ENCODE results near the gene KRTAP13-2. TPM values are rescaled to one million over a fixed set of nuclear protein-coding genes. Genes with fewer than 3 reads are reported as not detected.

Gene KRTAP13-2
- total RNA-seq, 1 donor from 2014 or later: not detected

GRCh38 chr21:30326390-30326789 is 45.7 kb downstream of the KRTAP13-2 start:
- DNase-seq (ENCODE audit: low spot score): no peak

Small RNAs within 50 kb of the gene (microRNA-seq; reads per million reads assigned to microRNA genes)
- not detected for gene MIR4327 (ENCODE audit: borderline number of aligned reads)

Other genes with a start within 250 kb of the KRTAP13-2 start
- not detected for gene CLDN17, start 205.5 kb downstream of the KRTAP13-2 start, total RNA-seq
- gene CLDN8, start 156.2 kb downstream of the KRTAP13-2 start, total RNA-seq: not detected
- not detected for gene KRTAP24-1, start 89.3 kb downstream of the KRTAP13-2 start, total RNA-seq
- not detected for gene KRTAP25-1, start 82.8 kb downstream of the KRTAP13-2 start, total RNA-seq
- gene KRTAP26-1, start 52.0 kb downstream of the KRTAP13-2 start, total RNA-seq: not detected
- gene KRTAP27-1, start 34.6 kb downstream of the KRTAP13-2 start, total RNA-seq: not detected
- gene KRTAP23-1, start 23.7 kb downstream of the KRTAP13-2 start, total RNA-seq: not detected
- not detected for gene KRTAP13-1, start 23.8 kb upstream of the KRTAP13-2 start, total RNA-seq
- gene KRTAP13-3, start 53.7 kb upstream of the KRTAP13-2 start, total RNA-seq: not detected
- not detected for gene KRTAP13-4, start 57.9 kb upstream of the KRTAP13-2 start, total RNA-seq
- not detected for gene KRTAP15-1, start 68.0 kb upstream of the KRTAP13-2 start, total RNA-seq
- gene KRTAP19-1, start 108.1 kb upstream of the KRTAP13-2 start, total RNA-seq: not detected
- not detected for gene KRTAP19-2, start 115.2 kb upstream of the KRTAP13-2 start, total RNA-seq
- gene KRTAP19-3, start 119.7 kb upstream of the KRTAP13-2 start, total RNA-seq: not detected
- gene KRTAP19-4, start 124.9 kb upstream of the KRTAP13-2 start, total RNA-seq: not detected
- gene KRTAP19-5, start 129.9 kb upstream of the KRTAP13-2 start, total RNA-seq: not detected
- not detected for gene KRTAP19-6, start 169.6 kb upstream of the KRTAP13-2 start, total RNA-seq
- not detected for gene KRTAP19-7, start 189.0 kb upstream of the KRTAP13-2 start, total RNA-seq
- gene KRTAP22-2, start 218.1 kb upstream of the KRTAP13-2 start, total RNA-seq: not detected
- gene KRTAP6-3, start 220.2 kb upstream of the KRTAP13-2 start, total RNA-seq: not detected
- gene KRTAP6-2, start 226.6 kb upstream of the KRTAP13-2 start, total RNA-seq: not detected
- not detected for gene KRTAP22-1, start 228.8 kb upstream of the KRTAP13-2 start, total RNA-seq
- not detected for gene KRTAP6-1, start 241.7 kb upstream of the KRTAP13-2 start, total RNA-seq
- not detected for gene KRTAP20-1, start 244.2 kb upstream of the KRTAP13-2 start, total RNA-seq
- not detected for gene KRTAP20-4, start 248.4 kb upstream of the KRTAP13-2 start, total RNA-seq

Data from mesenteric fat pad (tissue), 1 donor.